ENCODE data around the gene MRM1.

Gene MRM1

GRCh38 chr17:36593656-36594316 is 7.6 kb upstream of the MRM1 start:
- DNase-seq (ENCODE audit: low read depth in 2 of 2) = no peak
- no peak for TF ChIP-seq CTCF (IDR thresholded peaks at IDR 0.05; ENCODE audit: low read depth, low read length)
- no peak overlapping the region for H3K4me3 ChIP-seq (replicated peaks in 1 of 2; ENCODE audit: low read depth in 2 of 2, low read length in 2 of 2)

- DNase-seq (ENCODE audit: low read depth in 2 of 2) = no peak
- H3K4me3 ChIP-seq (replicated peaks in 1 of 2; ENCODE audit: low read depth in 2 of 2, low read length in 2 of 2) = no peak overlapping the region
- TF ChIP-seq CTCF (IDR thresholded peaks at IDR 0.05; ENCODE audit: low read depth, low read length) = no peak
Measured at GRCh38 chr17:36594626-36595401, 6.6 kb upstream of the MRM1 start.

- TF ChIP-seq CTCF (IDR thresholded peaks at IDR 0.05; ENCODE audit: low read depth, low read length) = no peak
- DNase-seq (ENCODE audit: low read depth in 2 of 2) = no peak
- no peak overlapping the region for H3K4me3 ChIP-seq (replicated peaks in 1 of 2; ENCODE audit: low read depth in 2 of 2, low read length in 2 of 2)
Measured at GRCh38 chr17:36597226-36597625, 4.2 kb upstream of the MRM1 start.

GRCh38 chr17:36597866-36598777 is 3.3 kb upstream of the MRM1 start:
- no peak for TF ChIP-seq CTCF (IDR thresholded peaks at IDR 0.05; ENCODE audit: low read depth, low read length)
- no peak for DNase-seq (ENCODE audit: low read depth in 2 of 2)
- no peak overlapping the region for H3K4me3 ChIP-seq (replicated peaks in 1 of 2; ENCODE audit: low read depth in 2 of 2, low read length in 2 of 2)

GRCh38 chr17:36598951-36599401 is 2.4 kb upstream of the MRM1 start:
- H3K4me3 ChIP-seq (replicated peaks in 1 of 2; ENCODE audit: low read depth in 2 of 2, low read length in 2 of 2) = no peak overlapping the region
- no peak for DNase-seq (ENCODE audit: low read depth in 2 of 2)
- no peak for TF ChIP-seq CTCF (IDR thresholded peaks at IDR 0.05; ENCODE audit: low read depth, low read length)

GRCh38 chr17:36599546-36600250 is 1.7 kb upstream of the MRM1 start:
- no peak for DNase-seq (ENCODE audit: low read depth in 2 of 2)
- TF ChIP-seq CTCF (IDR thresholded peaks at IDR 0.05; ENCODE audit: low read depth, low read length) = no peak
- H3K4me3 ChIP-seq (replicated peaks in 1 of 2; ENCODE audit: low read depth in 2 of 2, low read length in 2 of 2) = no peak overlapping the region

Data from cardiac fibroblast (primary cell).